ENCODE measurements around the gene LDLRAD3.

The LDLRAD3 gene

DNA sequence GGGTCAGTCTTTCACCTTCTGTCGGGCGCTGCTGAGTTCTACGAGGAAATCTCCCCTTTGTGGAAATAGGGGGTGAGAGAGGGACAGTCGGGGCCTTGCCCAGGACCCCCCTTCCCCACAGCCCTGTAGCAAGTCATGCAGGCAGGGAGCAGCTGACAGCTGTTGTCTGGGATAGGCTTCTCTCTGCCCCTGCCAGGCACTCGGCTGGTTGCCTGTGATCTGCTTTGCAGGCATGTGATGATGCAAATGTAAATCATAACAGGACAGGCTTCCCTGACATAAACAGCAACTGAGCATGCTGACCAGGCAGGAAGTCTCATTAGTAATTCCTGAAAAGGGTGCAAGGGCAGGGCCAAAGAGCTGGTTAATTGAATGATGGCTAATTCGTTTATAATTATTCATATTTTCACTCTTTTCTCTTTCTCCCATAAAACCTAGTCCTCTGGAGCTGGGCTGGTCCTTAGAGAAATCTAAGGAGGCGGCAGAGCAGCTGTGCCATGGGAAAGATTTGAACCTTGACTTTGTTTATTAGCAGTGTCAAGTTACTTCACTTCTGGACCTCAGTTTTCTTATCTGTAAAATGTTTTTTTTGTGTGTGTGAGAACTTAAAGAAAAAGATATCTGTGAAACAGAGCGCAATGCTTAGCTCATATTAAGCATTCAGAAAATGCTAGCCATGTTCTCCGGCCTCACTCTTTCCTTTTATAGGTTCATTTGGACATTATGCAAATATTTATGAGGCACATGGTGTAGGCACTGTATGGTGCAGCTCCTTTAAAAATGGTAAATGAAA lies 129.7 kb downstream of the LDLRAD3 start:
- DNase-seq (ENCODE audit: low read depth, low spot score): no peak

DNA sequence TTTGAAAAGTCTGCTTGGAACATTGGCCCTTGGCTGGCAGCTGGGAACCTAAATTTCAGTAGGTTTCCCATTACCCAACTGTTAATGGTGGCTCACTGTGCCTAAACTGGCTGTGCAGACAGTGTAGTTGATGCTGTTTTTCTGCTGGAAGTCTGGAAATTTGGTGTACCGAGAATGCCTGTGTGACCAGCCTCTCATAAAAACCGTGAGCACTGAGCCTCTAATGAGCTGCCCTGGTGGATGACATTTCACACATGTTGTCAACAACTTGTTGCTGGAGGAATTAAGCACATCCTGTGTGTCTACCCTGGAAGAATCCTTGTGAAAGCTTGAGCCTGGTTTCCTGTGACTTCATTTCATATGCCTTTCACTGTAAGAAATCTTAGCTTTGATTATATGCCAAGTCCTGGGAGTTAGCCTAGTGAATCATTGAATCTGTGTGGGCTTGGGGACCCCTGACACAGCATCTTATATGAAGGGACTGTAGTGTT lies 131.1 kb downstream of the LDLRAD3 start:
- DNase-seq (ENCODE audit: low read depth, low spot score): no peak

DNA sequence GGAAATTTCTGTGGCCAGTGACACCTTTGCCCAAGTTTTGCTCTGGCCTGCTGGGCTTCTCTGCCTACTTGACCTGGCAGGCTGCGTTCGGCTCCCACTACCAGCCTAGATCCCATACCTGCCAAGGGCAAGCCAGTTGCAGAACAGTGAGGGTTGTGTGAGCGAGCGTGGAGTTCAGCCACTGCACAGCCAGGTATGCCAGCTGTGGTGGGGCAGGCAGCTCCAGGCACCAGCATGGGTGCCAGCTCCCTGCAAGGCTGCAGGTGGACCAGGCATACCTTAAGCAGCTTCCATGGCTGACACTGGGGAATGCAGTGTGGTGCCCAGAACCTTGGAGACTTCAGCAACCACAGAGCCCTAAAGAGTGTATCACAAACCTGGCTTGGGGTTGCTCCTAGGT lies 133.5 kb downstream of the LDLRAD3 start:
- DNase-seq (ENCODE audit: low read depth, low spot score): no peak

DNA sequence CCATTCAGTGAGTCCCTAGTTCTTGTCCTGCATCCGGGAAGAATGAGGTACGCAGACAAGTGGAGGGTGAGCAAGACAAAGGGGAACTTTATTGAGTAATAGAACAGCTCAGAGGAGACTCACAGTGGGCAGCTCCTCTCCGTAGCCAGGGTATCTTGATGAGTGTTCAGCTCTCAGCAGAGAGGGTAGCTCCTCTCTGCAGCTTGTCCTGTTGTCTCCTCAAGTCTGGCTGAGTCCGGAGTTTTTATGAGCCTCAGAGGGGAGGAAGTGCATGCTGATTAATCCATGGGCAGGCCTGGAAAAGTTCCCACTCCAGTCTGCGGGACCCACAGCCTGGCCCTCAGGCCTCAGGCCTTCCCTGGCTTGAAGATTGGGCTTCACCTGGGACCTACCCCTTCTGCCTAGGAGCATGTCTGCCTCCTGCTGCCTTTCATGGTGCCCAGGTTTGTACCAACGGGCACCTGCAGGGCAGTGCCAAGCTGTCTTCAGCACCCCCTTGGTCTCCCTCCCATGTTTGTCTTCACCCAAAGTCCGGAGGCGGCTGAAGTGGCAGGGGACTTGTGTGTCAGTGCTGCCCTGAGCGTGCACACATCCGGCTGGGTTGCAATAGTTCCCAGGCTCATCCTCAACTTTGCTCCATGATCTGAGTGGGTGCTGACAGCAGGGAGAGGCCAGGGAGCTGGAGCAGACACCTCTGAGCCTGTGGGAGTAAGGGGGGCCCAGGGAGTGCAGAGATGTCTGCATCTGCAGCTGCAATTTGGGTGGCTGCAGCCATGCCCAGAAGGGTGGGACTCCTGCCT lies 134.2 kb downstream of the LDLRAD3 start:
- DNase-seq (ENCODE audit: low read depth, low spot score): no peak

DNA sequence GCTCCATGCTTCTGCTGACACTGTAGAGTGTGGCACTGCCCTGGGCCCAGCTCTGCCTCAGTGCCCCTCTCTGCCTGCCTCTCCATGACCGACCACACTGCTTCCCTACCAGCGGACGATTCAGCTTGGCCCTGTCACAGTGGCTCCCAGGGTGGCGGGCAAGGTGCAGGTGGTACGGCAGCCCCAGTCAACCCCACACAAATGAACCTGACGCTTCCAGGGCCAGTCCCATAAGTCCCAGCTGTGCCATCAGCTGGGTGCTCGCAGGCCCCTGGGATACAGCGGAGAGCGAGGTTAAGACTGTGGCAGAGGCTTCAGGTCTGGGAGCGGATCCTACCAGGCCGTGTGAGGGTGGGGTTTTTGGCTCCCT lies 134.8 kb downstream of the LDLRAD3 start:
- DNase-seq (ENCODE audit: low read depth, low spot score): no peak

DNA sequence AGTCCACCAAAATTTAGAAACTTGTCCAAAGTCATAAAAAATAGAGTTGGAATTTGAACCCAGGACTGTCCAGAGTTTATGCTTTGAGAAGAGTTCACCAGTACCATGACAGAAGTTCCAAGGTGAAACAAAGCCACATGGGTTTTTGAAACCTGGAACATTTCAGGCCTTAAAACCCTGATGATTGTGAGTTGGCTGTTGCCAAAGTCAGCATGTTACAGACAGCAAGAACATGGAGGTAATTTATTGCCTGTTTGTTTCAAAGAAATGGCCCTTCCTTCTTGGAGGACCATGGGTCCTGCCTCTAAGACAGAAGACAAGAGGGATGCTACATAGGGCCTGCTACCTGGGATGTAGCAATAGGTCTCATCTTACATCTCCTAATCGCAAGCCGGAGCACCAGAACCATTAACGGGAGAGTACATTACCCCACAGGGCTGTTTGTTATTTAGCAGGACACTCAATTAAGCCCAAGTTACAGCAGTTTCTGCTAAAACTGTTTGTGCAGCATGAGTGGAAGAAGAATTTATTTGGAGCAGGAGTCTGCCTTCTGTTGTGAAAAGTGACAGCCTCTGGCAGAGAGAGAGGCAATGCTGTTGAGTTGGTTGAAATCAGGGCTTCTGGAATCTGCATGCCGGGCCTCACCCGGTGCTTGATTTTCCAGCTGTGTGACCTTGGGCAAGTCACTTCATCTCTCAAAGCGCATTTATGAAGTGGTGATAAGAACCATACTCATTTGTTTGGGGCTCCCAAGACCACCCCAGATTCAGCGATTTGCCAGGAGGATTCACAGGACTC lies 136.2 kb downstream of the LDLRAD3 start:
- no peak for DNase-seq (ENCODE audit: low read depth, low spot score)

DNA sequence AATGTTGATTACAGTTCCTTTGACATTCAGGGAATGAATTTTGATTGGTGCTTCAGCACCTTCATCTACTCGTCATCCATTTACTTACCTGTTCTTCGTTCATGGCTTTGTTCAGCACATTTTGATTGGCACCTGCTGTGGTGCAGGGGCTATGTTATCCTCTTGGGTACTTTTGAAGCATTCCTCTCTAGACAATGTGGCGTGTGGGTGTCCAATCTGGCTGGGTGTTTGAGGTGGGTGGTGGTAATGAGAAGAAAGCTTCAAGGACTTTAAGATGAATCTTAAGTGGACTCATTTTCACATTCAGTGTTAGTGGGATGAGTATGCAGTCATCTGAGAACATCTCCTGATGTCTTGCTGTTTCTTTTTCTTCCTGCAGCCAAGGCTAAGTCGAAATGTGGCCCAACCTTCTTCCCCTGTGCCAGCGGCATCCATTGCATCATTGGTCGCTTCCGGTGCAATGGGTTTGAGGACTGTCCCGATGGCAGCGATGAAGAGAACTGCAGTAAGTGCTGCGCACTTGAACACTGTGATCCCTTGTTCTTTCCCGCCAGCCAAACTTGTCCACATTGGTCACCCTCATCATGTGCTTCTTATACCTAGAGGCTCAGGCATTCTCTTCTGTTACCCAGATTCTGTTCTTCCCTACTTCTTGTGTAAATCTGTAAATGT lies 137.5 kb downstream of the LDLRAD3 start:
- no peak for DNase-seq (ENCODE audit: low read depth, low spot score)

DNA sequence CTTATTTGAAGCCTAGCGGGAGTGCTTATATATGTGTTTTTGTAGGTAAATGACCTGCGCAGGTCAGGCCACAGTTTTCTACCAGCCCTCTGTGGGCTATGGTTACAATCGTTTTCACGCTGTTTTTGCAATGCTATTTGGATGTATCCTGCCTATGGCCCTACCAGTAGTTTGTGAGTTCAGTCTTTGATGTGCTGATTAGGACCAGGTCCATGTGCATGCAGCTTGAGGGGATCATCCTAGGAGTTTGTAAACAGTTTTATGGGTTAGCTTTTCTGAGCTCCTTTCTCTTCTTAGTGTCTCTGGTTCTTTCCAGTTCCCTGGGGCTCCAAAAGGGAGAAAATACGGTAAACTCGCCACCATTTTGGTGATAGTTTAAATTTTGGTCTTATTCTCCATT lies 142.5 kb downstream of the LDLRAD3 start:
- no peak for DNase-seq (ENCODE audit: low read depth, low spot score)

DNA sequence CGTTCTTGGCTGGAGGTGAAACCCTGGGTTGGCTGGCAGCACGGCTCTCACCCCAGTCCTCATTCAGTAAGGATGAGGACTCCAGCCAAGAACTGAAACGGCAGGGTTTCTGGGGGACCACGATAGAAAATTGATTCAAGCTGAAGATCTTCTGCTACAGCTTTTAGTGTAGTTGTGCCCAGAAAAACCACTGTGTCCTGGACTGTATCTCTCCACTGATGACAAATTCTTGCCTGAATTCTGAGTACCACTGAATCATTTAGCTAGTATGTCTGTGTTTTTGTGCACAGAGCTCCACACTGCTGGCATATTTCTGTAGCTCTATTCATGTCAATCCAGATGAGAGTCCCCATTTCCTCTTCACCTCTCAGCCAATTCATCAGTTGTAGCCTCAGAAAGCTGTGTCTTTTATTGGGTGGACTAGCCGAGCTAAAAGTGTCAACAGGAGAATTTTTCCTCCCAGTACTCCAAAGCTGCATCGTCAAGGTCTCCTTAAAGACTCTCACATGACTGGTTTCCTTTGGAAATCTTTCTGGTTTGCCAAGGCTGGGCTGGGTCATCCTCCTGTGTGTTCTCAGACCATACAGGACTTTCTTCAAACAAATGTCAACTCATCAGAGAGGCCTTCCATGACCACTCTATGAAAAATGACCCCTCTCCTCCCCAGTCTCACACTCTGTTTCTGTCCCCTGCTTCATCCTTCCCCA lies 144.6 kb downstream of the LDLRAD3 start:
- DNase-seq (ENCODE audit: low read depth, low spot score): no peak

DNA sequence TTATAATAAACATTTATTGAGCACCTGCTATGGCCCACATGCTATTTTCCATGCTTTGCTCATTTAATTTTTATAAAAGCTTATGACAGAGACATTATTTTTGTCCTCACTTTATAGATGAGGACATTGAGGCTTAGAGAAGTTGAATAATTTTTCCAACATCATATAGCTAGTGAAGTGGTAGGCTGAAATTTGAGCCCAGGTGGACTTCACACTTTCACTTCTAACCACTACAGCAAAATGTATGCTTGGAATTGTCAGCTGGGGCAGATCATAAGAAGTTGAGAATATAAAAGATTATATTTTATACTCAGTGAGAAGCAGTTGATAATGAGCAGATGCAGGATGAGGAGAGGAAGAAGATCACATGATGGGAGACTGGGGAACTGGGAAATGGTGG lies 146.1 kb downstream of the LDLRAD3 start:
- DNase-seq (ENCODE audit: low read depth, low spot score): no peak

DNA sequence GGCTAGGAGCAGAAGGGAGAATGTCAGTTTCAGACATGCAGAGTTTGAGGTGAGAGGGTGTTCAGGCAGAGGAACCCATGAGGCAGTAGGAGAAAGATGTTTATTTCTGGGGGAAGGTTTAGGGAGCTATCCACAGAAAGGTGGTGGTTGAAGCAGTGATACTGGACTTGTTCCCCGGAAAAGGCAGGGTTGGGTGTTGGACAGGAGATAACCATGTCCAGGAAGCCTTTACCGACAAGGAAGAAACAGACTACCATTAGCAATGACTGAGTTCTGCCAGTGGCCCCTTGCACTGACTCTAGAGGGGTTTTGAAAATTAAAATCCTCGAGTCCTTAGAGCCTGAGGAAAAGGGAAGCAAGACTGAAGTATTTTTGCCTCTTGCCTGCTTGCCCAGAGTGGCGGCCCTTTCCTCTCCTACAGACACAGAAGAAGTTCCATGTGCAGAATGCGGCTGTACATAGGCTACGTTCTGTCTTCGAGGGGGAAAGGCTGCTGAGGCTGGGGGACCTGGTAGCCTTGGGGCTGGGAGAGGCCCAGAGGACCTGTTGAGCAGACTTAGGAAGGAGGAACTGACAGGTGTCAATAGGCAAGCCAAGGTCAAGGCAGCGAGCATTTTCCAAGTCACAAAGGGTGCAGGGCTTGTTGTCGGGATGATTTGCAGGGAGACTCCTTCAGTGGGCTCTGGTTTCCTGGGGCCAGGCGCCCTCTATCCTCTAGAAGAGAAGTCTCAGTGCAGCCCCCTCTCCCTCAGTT lies 146.7 kb downstream of the LDLRAD3 start:
- DNase-seq (ENCODE audit: low read depth, low spot score): no peak

DNA sequence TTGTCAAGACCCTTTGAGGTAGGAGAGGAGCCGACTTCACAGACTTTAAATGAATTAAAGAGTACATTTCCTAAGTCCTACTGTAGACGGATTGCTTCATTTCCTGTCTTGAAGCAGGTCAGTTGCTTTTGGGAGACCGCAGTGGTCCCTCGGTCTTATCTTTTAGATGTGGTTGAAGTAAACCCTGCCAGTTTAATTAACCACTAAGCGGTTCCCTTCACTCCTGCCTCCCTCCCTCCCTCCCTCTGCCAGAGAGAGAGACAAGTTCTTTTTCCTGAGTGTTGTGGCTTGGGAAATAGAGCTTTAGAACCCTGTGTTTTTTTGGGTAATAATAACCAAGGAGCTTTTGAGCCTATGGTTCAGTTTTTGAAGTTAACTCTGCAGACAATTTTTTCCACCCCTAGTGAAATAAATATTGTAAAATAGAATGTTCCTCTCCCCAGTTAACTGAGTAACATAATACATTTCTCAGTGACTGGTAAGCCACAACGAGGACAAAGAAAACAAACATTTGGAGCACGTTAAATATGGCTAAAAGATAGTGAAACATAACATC lies 147.5 kb downstream of the LDLRAD3 start:
- DNase-seq (ENCODE audit: low read depth, low spot score): no peak

DNA sequence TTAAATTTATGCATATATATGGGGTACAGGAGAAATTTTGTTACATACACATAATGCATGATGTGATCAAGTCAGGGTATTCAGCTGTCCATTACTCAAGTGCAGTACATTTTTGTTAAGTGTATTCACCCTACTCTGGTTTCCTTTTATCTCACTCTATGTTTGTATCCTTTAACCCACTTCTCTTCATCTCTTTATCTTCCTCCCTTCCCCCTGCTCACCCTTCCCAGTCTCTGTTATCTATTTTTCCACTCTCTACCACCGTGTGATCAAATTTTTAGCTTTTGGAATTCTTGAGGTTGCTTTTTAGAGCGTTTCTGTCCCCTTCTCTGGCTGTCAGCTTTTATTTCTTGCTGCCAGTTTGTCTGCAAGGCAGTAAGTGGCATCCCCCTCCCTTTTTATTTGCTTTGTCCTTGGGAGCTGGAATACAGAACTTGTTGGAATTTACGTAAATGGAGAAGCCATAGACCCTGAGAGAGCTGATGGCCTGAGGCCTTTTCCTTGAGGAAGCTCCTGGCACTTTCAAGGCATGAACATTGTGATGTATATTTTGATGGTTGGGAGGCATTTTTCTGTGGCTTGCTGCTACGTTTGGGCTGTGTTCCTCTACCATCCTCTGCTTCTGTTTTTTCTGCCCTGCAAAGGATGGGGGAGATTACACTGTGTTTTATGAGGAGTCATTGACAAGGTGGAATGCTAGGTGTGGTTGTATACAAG lies 148.6 kb downstream of the LDLRAD3 start:
- no peak for DNase-seq (ENCODE audit: low read depth, low spot score)

DNA sequence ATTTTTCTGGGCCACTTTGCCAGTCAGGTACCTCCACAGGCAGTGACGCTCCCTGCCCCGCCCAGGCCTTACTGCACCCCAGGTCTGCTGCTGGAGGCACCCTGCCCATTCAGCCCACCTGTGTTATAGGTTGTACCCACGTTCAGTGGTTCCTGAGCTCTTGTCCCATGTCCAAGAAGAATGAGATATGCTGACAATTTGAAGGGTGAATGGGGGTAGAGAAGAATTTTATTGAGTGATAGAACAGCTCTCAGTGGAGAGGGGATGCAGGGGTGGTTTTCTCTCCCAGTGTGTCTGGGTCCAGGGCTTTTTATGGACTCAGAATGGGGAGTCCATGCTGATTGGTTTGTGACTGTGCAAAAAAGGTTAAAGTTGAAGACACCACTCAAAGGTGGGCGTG lies 149.7 kb downstream of the LDLRAD3 start:
- DNase-seq (ENCODE audit: low read depth, low spot score): no peak

DNA sequence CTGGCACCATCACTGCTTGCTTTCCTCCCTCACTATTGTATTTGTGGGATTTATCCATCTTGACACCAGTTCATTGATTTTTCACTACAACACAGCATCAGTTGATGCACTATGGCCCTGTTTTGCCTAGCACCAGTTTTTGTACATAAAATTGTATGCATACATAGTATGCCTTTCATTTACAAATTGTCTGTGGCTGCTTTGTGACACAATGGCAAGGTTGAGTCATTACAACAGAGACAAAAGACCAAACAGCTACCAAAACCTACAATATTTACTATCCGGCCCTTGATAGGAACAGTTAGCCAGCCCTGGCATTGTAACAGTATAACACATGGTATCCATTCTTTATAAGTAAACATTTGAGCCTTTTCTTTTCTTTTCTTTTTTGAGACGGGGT lies 150.3 kb downstream of the LDLRAD3 start:
- DNase-seq (ENCODE audit: low read depth, low spot score): no peak

DNA sequence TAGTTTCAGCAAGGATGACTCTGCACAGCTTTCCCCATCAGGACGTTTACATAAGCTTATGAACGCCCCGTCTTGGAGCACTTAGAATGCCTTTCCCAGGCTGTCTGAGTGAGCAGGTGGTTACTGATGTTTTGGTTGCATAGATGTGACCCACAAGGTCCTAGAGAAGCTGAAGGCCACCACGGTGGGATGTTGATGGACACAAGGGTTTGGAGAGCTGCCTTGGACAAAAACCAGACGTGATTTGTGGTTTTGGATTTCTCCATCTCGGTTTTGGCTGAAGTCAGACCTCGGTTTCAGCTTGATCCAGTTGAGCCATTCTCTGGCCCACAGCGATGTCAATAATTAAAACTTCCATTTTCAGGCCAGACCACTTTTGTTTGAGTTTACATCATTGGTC lies 151.9 kb downstream of the LDLRAD3 start:
- DNase-seq (ENCODE audit: low read depth, low spot score): no peak

DNA sequence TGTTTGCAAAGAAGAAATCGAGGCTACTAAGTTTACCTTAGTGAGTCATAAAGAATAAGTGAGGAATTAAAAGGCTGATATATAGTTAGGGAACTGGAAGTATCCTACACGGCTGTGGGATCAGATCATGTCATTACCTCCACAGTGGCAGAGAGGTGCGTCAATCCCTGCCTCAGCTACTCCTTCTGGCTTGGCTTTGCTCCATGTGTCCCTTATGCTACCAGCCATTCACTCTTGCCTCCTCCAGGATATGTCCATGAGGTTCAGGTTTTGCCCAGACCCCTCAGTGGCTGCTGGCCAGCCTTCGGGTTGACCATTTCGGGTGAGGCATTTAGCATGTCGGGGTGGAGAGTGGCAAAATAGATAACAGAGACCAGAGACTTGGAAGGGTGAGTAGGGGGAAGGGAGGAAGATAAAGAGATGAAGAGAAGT lies 153.4 kb downstream of the LDLRAD3 start:
- DNase-seq (ENCODE audit: low read depth, low spot score): no peak

DNA sequence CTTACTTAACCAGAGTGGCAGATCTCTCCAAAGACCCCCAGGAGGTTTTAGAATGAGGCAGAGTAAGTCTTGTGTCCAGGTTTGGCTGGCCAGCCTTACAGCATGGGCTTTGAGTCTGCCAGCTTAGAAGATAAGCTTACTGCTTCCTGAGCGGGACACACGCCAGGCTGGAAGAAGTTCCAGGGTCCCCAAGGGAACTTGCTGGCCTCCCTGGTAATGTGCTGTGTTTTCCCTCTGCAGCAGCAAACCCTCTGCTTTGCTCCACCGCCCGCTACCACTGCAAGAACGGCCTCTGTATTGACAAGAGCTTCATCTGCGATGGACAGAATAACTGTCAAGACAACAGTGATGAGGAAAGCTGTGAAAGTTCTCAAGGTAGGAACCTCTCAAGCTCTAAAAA lies 154.2 kb downstream of the LDLRAD3 start:
- DNase-seq (ENCODE audit: low read depth, low spot score): no peak

DNA sequence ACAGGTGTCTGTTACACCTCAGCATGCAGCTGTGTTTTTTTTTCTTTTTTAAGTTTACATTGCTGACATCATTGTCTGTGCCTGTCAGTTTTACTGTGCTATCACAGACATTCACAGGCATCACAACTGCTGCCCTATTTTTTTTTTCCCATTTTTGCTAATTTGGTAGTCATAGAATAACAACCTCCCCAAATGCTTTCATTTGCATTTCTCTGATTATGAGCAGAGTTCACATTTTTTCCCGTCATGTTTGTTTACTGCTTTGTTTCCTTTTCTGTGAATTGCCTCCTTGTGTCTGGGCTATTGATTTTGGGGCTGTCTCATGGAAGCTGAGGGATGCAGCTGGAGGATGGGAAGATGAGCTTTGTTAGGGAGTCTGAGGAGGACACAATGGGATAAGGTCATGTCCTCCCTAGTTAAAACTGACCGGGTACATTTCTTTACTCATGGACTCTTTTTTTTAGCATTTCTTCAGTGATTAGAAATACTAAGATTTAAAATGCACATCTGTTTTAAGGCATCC lies 155.1 kb downstream of the LDLRAD3 start:
- no peak for DNase-seq (ENCODE audit: low read depth, low spot score)
